Measurements from ENCODE around the gene GPR25.

GPR25 gene

GRCh38 chr1:200861937-200862647 lies 10.7 kb upstream of the GPR25 start:
- H3K4me3 Mint-ChIP-seq, result peak overlapping the region; percentile 43
- H3K4me1 Mint-ChIP-seq, result peaks cover 26% of the 10 kb centered on the region
- no peaks in the 10 kb centered on the region for H3K27me3 Mint-ChIP-seq
- DNase-seq (ENCODE audit: low spot score in 2 of 2) (no peak), ATAC-seq (replicated peaks; ENCODE audit: extremely low read depth, poor library complexity, severe bottlenecking) (peak; percentile 77)
- H3K36me3 Mint-ChIP-seq (ENCODE audit: insufficient read depth), result no peaks in the 10 kb centered on the region
- peak overlapping the region; percentile 86 for H3K27ac Mint-ChIP-seq (ENCODE audit: low read depth)
- H3K9me3 Mint-ChIP-seq, result no peaks in the 10 kb centered on the region

GRCh38 chr1:200862713-200863415 lies 9.9 kb upstream of the GPR25 start:
- ATAC-seq (replicated peaks; ENCODE audit: extremely low read depth, poor library complexity, severe bottlenecking), result peak; percentile 73
- Mint-ChIP-seq H3K27ac (ENCODE audit: low read depth) (peak overlapping the region; percentile 86), H3K9me3 (no peaks in the 10 kb centered on the region), H3K4me1 (peaks cover 32% of the 10 kb centered on the region), H3K4me3 (peak overlapping the region; percentile 43), H3K36me3 (ENCODE audit: insufficient read depth) (no peaks in the 10 kb centered on the region), H3K27me3 (no peaks in the 10 kb centered on the region)
- no peak for DNase-seq (ENCODE audit: low spot score in 2 of 2)

GRCh38 chr1:200866116-200866515 lies 6.7 kb upstream of the GPR25 start:
- Mint-ChIP-seq H3K4me3 (no peak overlapping the region), H3K4me1 (peaks cover 51% of the 10 kb centered on the region), H3K27me3 (no peaks in the 10 kb centered on the region), H3K36me3 (ENCODE audit: insufficient read depth) (peaks cover 2% of the 10 kb centered on the region), H3K27ac (ENCODE audit: low read depth) (no peak overlapping the region), H3K9me3 (no peaks in the 10 kb centered on the region)
- DNase-seq (ENCODE audit: low spot score in 2 of 2), result no peak
- no peak for ATAC-seq (replicated peaks; ENCODE audit: extremely low read depth, poor library complexity, severe bottlenecking)

- Mint-ChIP-seq H3K27me3 (no peaks in the 10 kb centered on the region), H3K4me1 (peaks cover 55% of the 10 kb centered on the region), H3K36me3 (ENCODE audit: insufficient read depth) (peaks cover 2% of the 10 kb centered on the region), H3K9me3 (no peaks in the 10 kb centered on the region), H3K4me3 (no peak overlapping the region), H3K27ac (ENCODE audit: low read depth) (no peak overlapping the region)
- no peak for ATAC-seq (replicated peaks; ENCODE audit: extremely low read depth, poor library complexity, severe bottlenecking)
- DNase-seq (ENCODE audit: low spot score in 2 of 2), result no peak
Measured at GRCh38 chr1:200866521-200866920, 6.3 kb upstream of the GPR25 start.

- Mint-ChIP-seq H3K4me3 (no peak overlapping the region), H3K27me3 (no peaks in the 10 kb centered on the region), H3K9me3 (no peaks in the 10 kb centered on the region), H3K4me1 (peaks cover 58% of the 10 kb centered on the region), H3K36me3 (ENCODE audit: insufficient read depth) (peaks cover 2% of the 10 kb centered on the region), H3K27ac (ENCODE audit: low read depth) (no peak overlapping the region)
- no peak for DNase-seq (ENCODE audit: low spot score in 2 of 2)
- ATAC-seq (replicated peaks; ENCODE audit: extremely low read depth, poor library complexity, severe bottlenecking), result no peak
Measured at GRCh38 chr1:200867018-200867811, 5.6 kb upstream of the GPR25 start.

- Mint-ChIP-seq H3K27ac (ENCODE audit: low read depth) (peak overlapping the region; percentile 84), H3K9me3 (no peaks in the 10 kb centered on the region), H3K27me3 (peaks cover 8% of the 10 kb centered on the region), H3K36me3 (ENCODE audit: insufficient read depth) (peaks cover 2% of the 10 kb centered on the region), H3K4me1 (peaks cover 51% of the 10 kb centered on the region), H3K4me3 (peak overlapping the region; percentile 63)
- ATAC-seq (replicated peaks; ENCODE audit: extremely low read depth, poor library complexity, severe bottlenecking), result no peak
- no peak for DNase-seq (ENCODE audit: low spot score in 2 of 2)
Measured at GRCh38 chr1:200869376-200869752, 3.4 kb upstream of the GPR25 start.

GRCh38 chr1:200869753-200870391 lies 2.9 kb upstream of the GPR25 start:
- ATAC-seq (replicated peaks; ENCODE audit: extremely low read depth, poor library complexity, severe bottlenecking) (peak; percentile 43), DNase-seq (ENCODE audit: low spot score in 2 of 2) (no peak)
- Mint-ChIP-seq H3K9me3 (no peaks in the 10 kb centered on the region), H3K27me3 (peaks cover 13% of the 10 kb centered on the region), H3K36me3 (ENCODE audit: insufficient read depth) (peaks cover 2% of the 10 kb centered on the region), H3K27ac (ENCODE audit: low read depth) (peak overlapping the region; percentile 84), H3K4me3 (peak overlapping the region; percentile 63), H3K4me1 (peaks cover 53% of the 10 kb centered on the region)

GRCh38 chr1:200873116-200873670 lies 412 bp downstream of the GPR25 start:
- Mint-ChIP-seq H3K4me1 (peaks cover 44% of the 10 kb centered on the region), H3K9me3 (no peaks in the 10 kb centered on the region), H3K27ac (ENCODE audit: low read depth) (no peak overlapping the region), H3K27me3 (peaks cover 27% of the 10 kb centered on the region), H3K36me3 (ENCODE audit: insufficient read depth) (peaks cover 2% of the 10 kb centered on the region), H3K4me3 (peak overlapping the region; percentile 62)
- ATAC-seq (replicated peaks; ENCODE audit: extremely low read depth, poor library complexity, severe bottlenecking) (no peak), DNase-seq (ENCODE audit: low spot score in 2 of 2) (no peak)

- Mint-ChIP-seq H3K27ac (ENCODE audit: low read depth) (no peak overlapping the region), H3K4me1 (peaks cover 47% of the 10 kb centered on the region), H3K9me3 (no peaks in the 10 kb centered on the region), H3K36me3 (ENCODE audit: insufficient read depth) (peaks cover 2% of the 10 kb centered on the region), H3K27me3 (peaks cover 27% of the 10 kb centered on the region), H3K4me3 (peak overlapping the region; percentile 62)
- DNase-seq (ENCODE audit: low spot score in 2 of 2) (no peak), ATAC-seq (replicated peaks; ENCODE audit: extremely low read depth, poor library complexity, severe bottlenecking) (no peak)
Measured at GRCh38 chr1:200873671-200874397, 1.1 kb downstream of the GPR25 start.

- Mint-ChIP-seq H3K4me3 (peak overlapping the region; percentile 62), H3K9me3 (no peaks in the 10 kb centered on the region), H3K4me1 (peaks cover 42% of the 10 kb centered on the region), H3K27ac (ENCODE audit: low read depth) (no peak overlapping the region), H3K36me3 (ENCODE audit: insufficient read depth) (peaks cover under 1% of the 10 kb centered on the region), H3K27me3 (peaks cover 27% of the 10 kb centered on the region)
- ATAC-seq (replicated peaks; ENCODE audit: extremely low read depth, poor library complexity, severe bottlenecking) (no peak), DNase-seq (ENCODE audit: low spot score in 2 of 2) (no peak)
Measured at GRCh38 chr1:200874694-200875093, 1.9 kb downstream of the GPR25 start.

GRCh38 chr1:200875416-200875815 lies 2.6 kb downstream of the GPR25 start:
- Mint-ChIP-seq H3K36me3 (ENCODE audit: insufficient read depth) (no peaks in the 10 kb centered on the region), H3K4me1 (peaks cover 35% of the 10 kb centered on the region), H3K4me3 (no peak overlapping the region), H3K27ac (ENCODE audit: low read depth) (no peak overlapping the region), H3K9me3 (no peaks in the 10 kb centered on the region), H3K27me3 (peaks cover 27% of the 10 kb centered on the region)
- ATAC-seq (replicated peaks; ENCODE audit: extremely low read depth, poor library complexity, severe bottlenecking) (no peak), DNase-seq (ENCODE audit: low spot score in 2 of 2) (peak in 1 of 2 donors; percentile 3)

All from central memory CD8-positive, alpha-beta T cell (primary cell).